Urinary bladder (tissue), 4 donors: Measurements from ENCODE around the gene LENG8. TPM values are rescaled to one million over a fixed set of nuclear protein-coding genes. Genes with fewer than 3 reads are reported as not detected.
"Not testable (repeated sequence)": the region's sequence is repeated elsewhere in the genome, so short reads cannot be mapped to it uniquely, and the experiment has no call there.

Source experiments
- DNase-seq: peaks from one replicate; pipeline ENCODE4 v3.0.0-alpha.2; 2015; ENCODE audit errors: extremely low spot score
- H3K27ac ChIP-seq: one replicate; pipeline ENCODE4 v1.5.1; 2013; ENCODE audit warnings: low read depth, mild to moderate bottlenecking, moderate library complexity
- H3K36me3 ChIP-seq: one replicate; pipeline ENCODE4 v1.6.1; 2013; ENCODE audit warnings: mild to moderate bottlenecking, moderate library complexity; ENCODE audit not compliant: insufficient read depth
- H3K4me1 ChIP-seq: one replicate; pipeline ENCODE4 v1.6.1; 2013; ENCODE audit warnings: mild to moderate bottlenecking, moderate library complexity; ENCODE audit not compliant: insufficient read depth
- H3K4me3 ChIP-seq: one replicate; pipeline ENCODE4 v1.5.1; 2013; ENCODE audit warnings: low read depth, low read length
- WGBS: extraction: QIAGEN DNeasy Blood & Tissue Kit; methylation state at CpG from one replicate; pipeline ENCODE4 v1.1.7; 2013; 5-methylcytosine and 5-hydroxymethylcytosine counted together
- polyA plus RNA-seq: library from polyadenylated mRNA; stranded (reverse); fragments of 200-250 nt; gene quantifications from one replicate; pipeline ENCODE4 v1.2.3, GENCODE V29; 2013
- total RNA-seq: library from RNA; depleted of rRNA; stranded (reverse); fragments of >200 nt; gene quantifications from one replicate; pipeline ENCODE4 v1.2.3, GENCODE V29; 2014
- donor health status: healthy with polysubstance abuse.
- donor health status: healthy.

The LENG8 gene
- total and polyA plus RNA-seq, 2 donors, result 49.7 to 121 TPM

- 1% methylated on average over 26 of the region's 26 CpGs for WGBS
- Histone ChIP-seq H3K27ac (peak overlapping the region; percentile 97), H3K4me3 (peak overlapping the region; percentile 47), H3K4me1 (no peaks in the 10 kb centered on the region), H3K36me3 (no peaks in the 10 kb centered on the region)
- DNase-seq, result peak; percentile 87
Observed at GRCh38 chr19:54464044-54464629, 15.1 kb downstream of the LENG8 start.

DNA sequence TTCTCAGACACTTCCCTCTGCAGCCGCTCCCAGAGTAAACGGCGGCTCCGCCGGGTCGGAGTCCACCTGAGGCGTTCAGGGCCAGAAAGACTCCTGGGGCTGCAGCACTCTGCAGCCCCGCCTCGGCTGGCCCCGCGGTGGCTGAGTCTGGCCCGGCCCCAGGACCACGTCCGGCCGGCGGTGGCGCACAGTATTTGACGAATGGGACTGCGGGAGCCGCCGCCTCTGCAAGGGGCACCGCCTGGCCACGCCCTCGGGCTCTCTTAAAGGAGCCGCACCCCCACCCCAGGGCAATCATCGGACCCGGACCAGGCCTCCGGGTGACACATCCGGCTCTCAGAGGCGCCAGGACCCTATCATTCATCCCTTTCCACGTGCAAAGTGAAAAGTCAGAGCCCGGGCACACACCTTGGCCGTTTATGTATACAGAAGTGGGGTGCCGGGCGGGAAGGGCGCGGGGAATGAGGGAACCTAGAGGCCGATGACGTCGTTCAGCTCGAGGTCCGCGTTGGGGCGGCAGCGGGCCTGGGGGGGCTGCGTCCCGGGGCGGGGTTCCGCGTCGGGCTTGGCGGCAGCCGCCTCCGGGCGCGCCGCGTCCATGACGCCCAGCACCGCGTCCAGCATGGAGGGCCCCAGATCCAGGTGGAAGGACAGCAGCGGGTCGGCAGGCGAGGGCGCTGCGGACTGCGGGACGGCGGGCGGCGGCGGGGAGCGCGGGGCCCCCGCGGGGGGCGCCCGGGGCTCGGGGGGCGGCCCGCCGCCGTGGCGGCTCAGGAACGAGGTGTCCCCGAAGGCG, 15.8 kb downstream of the LENG8 start:
- Histone ChIP-seq H3K4me1 (no peaks in the 10 kb centered on the region), H3K27ac (peak overlapping the region; percentile 97), H3K36me3 (no peaks in the 10 kb centered on the region), H3K4me3 (peak overlapping the region; percentile 47)
- WGBS, result 17% methylated on average over 87 of the region's 87 CpGs
- peak; percentile 63 for DNase-seq

GRCh38 chr19:54465426-54466109, 16.6 kb downstream of the LENG8 start:
- Histone ChIP-seq H3K4me3 (peak overlapping the region; percentile 47), H3K27ac (no peak overlapping the region), H3K36me3 (no peaks in the 10 kb centered on the region), H3K4me1 (no peaks in the 10 kb centered on the region)
- DNase-seq, result no peak
- 71% methylated on average over 49 of the region's 49 CpGs for WGBS

GRCh38 chr19:54466110-54466480, 17.1 kb downstream of the LENG8 start:
- H3K36me3 ChIP-seq, DNase-seq, H3K4me3 ChIP-seq, H3K4me1 ChIP-seq, H3K27ac ChIP-seq: not testable (repeated sequence)
- 93% methylated on average over 14 of the region's 14 CpGs for WGBS

- H3K27ac ChIP-seq, result no peak overlapping the region
- no peak for DNase-seq
- H3K36me3 ChIP-seq, result no peaks in the 10 kb centered on the region
- no peaks in the 10 kb centered on the region for H3K4me1 ChIP-seq
- WGBS, result 53% methylated on average over 8 of the region's 8 CpGs
- no peak overlapping the region for H3K4me3 ChIP-seq
Observed at GRCh38 chr19:54469496-54469934, 20.5 kb downstream of the LENG8 start.

DNA sequence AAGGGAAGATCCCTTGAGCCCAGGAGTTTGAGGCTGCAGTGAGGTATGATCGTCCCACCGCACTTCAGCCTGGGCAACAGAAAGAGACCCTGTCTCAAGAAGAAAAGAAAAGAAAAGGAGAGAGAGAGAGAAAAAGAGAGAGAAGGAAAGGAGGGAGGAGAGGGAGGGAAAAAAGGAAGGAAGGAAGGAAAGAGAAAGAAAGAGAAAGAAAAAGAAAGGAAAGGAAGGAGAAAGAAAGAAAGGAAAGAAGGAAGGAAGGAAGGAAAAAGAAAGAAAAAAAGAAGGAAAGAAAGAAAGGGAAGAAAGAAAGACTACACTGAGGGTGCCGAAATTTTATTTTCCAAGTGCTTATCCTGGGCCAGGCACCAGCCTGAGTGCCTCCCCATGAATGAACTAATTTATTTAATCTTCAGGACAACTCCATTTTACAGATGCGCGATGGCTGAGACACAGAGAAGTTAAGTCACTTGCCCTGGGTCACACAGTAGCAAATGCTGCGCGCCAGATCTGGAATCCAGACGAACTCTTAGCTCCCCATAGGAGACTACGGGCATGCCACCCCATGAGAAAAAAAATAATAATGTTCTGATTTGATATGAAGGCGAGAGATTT, 21.4 kb downstream of the LENG8 start:
- no peak overlapping the region for H3K27ac ChIP-seq
- DNase-seq, result no peak

DNA sequence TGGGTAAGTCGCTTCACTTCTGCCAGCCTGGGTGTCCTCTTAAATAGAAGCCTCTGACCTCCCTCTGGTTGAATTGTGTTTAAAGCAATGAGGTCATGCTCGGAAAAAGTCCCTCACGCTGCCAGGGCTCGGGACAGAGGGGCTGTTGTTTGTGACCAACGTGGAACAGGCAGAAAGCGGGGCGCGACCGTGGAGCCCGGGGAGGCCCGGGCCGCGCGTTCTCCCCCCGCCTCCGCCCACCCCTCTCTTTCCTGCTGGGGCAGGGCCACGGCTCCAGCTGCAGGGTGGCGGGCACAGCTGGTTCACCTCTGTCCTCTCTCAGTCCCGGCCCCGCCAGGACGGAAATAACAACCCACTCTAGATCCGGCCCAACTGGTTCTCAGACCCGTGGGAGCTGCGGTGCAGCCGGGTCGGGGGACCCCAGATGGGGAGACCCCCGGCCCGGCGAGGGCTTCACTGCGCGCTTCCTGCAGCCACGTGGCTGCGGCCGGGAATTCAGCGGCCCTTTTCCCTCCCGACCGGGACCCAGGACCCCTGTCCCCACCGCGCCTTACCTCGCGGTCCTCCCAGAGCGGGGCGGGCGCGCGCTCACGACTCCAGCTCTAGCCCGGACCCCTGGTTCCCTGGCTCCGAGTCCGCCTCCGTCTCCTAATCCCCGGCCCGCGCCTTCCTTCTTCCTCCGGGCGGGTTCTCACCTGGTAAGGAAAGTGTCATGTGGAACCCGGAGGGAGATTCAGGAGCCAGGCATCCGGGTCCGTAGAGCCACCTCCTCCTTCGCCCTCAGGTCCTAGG, 22.2 kb downstream of the LENG8 start:
- Histone ChIP-seq H3K36me3 (no peaks in the 10 kb centered on the region), H3K27ac (peak overlapping the region; percentile 85), H3K4me3 (peak overlapping the region; percentile 53), H3K4me1 (no peaks in the 10 kb centered on the region)
- DNase-seq, result no peak
- 5% methylated on average over 60 of the region's 60 CpGs for WGBS

More for the DNA sequence above, 21.4 kb downstream of the LENG8 start:
- Histone ChIP-seq H3K4me1 (no peaks in the 10 kb centered on the region), H3K4me3 (no peak overlapping the region), H3K36me3 (no peaks in the 10 kb centered on the region)
- WGBS, result 76% methylated on average over 10 of the region's 10 CpGs

DNA sequence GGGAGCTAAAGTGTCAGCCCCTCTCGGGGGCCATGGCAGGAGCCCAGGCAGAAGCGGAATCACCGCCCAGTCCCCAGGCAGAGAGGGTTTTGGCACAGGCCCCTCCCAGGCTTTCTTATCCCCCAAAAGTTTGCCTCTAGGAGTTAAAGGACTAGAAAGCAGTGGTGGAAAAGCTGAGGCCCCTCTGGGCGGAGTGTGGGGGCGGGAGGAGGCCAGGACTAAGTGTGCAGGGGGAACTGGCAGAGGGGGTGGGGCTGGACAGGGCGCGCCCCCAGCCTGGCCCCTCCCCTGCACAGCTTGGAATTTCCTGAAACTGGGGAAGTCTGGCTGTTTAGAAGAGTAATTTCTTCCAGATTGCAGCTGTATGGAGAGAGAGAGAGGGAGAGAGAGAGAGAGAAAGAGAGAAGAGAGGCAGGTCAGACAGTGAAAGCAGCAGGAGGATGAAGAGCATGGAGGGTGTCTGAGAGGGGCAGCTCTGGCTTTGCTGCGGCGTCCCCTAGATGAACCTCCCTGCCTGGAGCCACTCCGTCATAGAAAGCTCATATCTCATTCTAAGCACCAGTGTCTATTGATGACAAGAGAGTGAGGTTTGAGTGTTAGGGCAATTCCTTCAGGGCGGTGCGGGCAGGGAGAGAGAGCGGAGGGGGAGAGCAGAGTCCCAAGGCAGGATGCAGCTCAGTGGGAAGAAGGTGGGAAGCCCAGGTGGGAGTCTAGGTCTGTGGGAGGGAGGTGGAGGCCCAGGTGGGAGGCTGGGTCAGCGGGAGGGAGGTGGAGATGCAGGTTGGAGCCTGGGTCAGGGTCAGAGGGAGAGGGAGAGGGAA, 24.3 kb downstream of the LENG8 start, which contains the start of gene CDC42EP5:
Gene CDC42EP5, minus strand, starts transcription at position 226 of the 821 bp plus-strand sequence. CDS start 7,749 bp downstream, outside the sequence.
- Histone ChIP-seq H3K4me3 (peak within 1 kb of the TSS; percentile 50), H3K27ac (peak within 1 kb of the TSS; percentile 88), H3K4me1 (no peaks in the 10 kb centered on the region), H3K36me3 (no peaks in the 10 kb centered on the region)
- 6% methylated on average over 14 of the region's 14 CpGs for WGBS
- peak; percentile 92 for DNase-seq

DNA sequence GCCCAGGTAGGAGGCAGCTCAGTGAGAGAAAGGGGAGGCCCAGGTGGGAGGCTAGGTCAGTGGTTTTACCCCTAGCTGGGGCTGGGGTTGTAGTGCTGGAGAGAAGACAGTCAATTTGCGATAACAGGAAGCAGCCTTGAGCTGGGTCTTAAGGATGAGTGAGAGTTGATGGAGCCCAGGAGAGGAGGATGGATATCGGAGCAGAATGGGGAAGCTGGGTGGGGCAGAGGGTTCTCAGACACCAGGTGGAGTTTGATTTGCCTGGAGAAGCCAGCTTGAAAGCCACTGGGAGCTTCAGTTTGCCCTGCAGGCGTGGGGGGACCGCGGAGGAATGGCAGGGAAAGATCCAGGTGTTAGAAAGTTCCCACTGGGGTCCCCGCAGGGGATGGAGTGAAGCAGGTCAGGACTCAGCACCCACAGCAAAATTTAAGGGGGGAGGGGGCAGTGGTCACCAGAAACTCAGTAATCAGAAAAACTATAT, 24.9 kb downstream of the LENG8 start:
- no peak overlapping the region for H3K4me3 ChIP-seq
- 46% methylated on average over 6 of the region's 6 CpGs for WGBS
- peak overlapping the region; percentile 88 for H3K27ac ChIP-seq
- H3K36me3 ChIP-seq, result no peaks in the 10 kb centered on the region
- no peaks in the 10 kb centered on the region for H3K4me1 ChIP-seq
- no peak for DNase-seq

GRCh38 chr19:54475706-54476105, 26.7 kb downstream of the LENG8 start:
- H3K4me1 ChIP-seq, result no peaks in the 10 kb centered on the region
- no peak overlapping the region for H3K4me3 ChIP-seq
- H3K27ac ChIP-seq, result no peak overlapping the region
- DNase-seq, result no peak
- H3K36me3 ChIP-seq, result no peaks in the 10 kb centered on the region
- 90% methylated on average over 11 of the region's 11 CpGs for WGBS

DNA sequence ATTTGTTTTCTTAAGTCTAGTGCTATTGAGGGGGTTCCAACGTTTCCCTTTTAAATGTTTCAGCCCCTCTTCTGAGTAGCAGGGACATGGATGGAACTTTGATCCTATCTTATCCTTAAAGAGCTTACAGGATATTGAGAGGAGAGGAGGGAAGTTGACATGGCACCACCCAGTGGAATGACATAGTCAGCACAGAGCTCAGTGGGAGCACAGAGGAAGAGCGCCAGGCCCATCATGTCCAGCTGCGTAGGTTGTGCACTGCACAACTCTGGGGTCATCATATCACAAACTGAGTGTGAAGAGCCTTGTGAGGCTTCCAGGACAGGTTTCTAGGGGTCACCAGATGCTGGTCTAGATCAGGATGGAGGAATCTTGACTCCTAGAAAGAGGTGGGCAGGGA, 28.7 kb downstream of the LENG8 start:
- no peaks in the 10 kb centered on the region for H3K4me1 ChIP-seq
- 64% methylated on average over 3 of the region's 3 CpGs for WGBS
- no peak for DNase-seq
- H3K27ac ChIP-seq, result no peak overlapping the region
- H3K36me3 ChIP-seq, result no peaks in the 10 kb centered on the region
- H3K4me3 ChIP-seq, result no peak overlapping the region

- Histone ChIP-seq H3K27ac (no peak overlapping the region), H3K36me3 (no peaks in the 10 kb centered on the region), H3K4me1 (no peaks in the 10 kb centered on the region), H3K4me3 (no peak overlapping the region)
- DNase-seq, result no peak
- 13% methylated on average over 10 of the region's 10 CpGs for WGBS
Observed at GRCh38 chr19:54478677-54479266, 29.8 kb downstream of the LENG8 start.
